ENCODE data around the gene TMEM120B.
"Not testable (repeated sequence)": the region's sequence is repeated elsewhere in the genome, so short reads cannot be mapped to it uniquely, and the experiment has no call there.

TMEM120B gene

GRCh38 chr12:121749267-121749666 lies 36.7 kb downstream of the TMEM120B start:
- Histone ChIP-seq H3K4me1 (ENCODE audit: insufficient read depth, low read length) (peaks cover 4% of the 10 kb centered on the region; the same call in 1 of the 2 replicates), H3K36me3 (ENCODE audit: insufficient read depth, low read depth, low read length) (peaks cover 30% of the 10 kb centered on the region), H3K4me3 (ENCODE audit: low read length) (no peak overlapping the region), H3K9me3 (ENCODE audit: insufficient read depth, low read depth, low read length) (no peaks in the 10 kb centered on the region), H3K9ac (ENCODE audit: low read depth, low read length) (no peak overlapping the region), H3K27ac (ENCODE audit: low read length) (no peak overlapping the region), H3K27me3 (ENCODE audit: insufficient read depth, low read length) (no peaks in the 10 kb centered on the region)

DNA sequence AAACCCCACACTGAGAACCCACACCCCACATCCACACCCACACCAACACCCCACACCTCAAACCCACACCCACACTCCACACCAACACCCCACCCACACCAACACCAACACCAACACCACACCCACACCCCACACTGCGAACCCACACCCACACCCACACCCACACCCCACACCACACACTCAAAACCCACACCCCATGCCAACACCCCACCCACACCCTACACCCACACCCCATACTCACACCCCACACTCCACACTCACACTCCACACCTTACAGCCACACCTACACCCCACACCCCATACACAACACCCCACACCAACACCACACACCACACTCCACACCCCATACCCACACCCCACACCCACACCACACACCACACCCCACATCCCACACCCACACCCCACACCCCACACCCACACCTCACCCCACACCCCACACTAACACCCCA lies 38.0 kb downstream of the TMEM120B start:
- Histone ChIP-seq H3K9ac (ENCODE audit: low read depth, low read length) (no peak overlapping the region), H3K27me3 (ENCODE audit: insufficient read depth, low read length) (no peaks in the 10 kb centered on the region), H3K4me3 (ENCODE audit: low read length) (no peak overlapping the region), H3K9me3 (ENCODE audit: insufficient read depth, low read depth, low read length) (no peaks in the 10 kb centered on the region), H3K4me1 (ENCODE audit: insufficient read depth, low read length) (peaks cover 4% of the 10 kb centered on the region; the same call in 1 of the 2 replicates), H3K27ac (ENCODE audit: low read length) (no peak overlapping the region), H3K36me3 (ENCODE audit: insufficient read depth, low read depth, low read length) (peaks cover 33% of the 10 kb centered on the region)

- Histone ChIP-seq H3K4me3 (ENCODE audit: low read length) (no peak overlapping the region), H3K27me3 (ENCODE audit: insufficient read depth, low read length) (no peaks in the 10 kb centered on the region), H3K4me1 (ENCODE audit: insufficient read depth, low read length) (peaks cover 4% of the 10 kb centered on the region; the same call in 1 of the 2 replicates), H3K9ac (ENCODE audit: low read depth, low read length) (no peak overlapping the region), H3K36me3 (ENCODE audit: insufficient read depth, low read depth, low read length) (peaks cover 37% of the 10 kb centered on the region), H3K27ac (ENCODE audit: low read length) (no peak overlapping the region), H3K9me3 (ENCODE audit: insufficient read depth, low read depth, low read length) (no peaks in the 10 kb centered on the region)
Measured at GRCh38 chr12:121751034-121751433, 38.5 kb downstream of the TMEM120B start.

DNA sequence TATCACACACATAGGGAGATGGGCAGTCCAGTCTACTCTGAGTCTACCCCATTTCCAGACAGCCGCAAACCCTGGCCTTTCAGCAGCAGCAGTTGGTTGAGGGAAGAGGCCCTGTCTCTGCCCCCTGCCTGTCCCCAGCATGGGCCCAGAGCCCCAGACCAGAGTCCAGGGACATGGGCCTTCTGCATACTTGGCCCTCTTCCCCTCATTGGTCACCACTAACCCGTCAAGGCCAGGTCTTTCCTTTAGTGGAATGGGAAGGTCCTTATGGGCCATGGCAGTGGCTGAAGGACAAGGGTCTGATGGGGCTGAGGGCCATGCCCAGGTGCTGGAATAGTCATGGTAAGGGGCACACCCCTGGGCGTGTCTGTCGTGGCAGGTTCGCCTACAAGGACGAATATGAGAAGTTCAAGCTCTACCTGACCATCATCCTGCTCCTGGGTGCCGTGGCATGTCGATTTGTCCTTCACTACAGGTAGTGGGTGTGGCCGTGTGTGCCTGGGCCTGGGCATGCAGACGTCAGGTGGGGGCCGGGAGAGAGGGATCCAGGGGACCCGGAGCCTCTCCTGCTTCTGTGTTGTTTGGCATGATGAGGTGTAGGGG lies 39.3 kb downstream of the TMEM120B start:
- Histone ChIP-seq H3K36me3 (ENCODE audit: insufficient read depth, low read depth, low read length) (peaks cover 37% of the 10 kb centered on the region), H3K9ac (ENCODE audit: low read depth, low read length) (no peak overlapping the region)

GRCh38 chr12:121753844-121754264 lies 41.3 kb downstream of the TMEM120B start:
- Histone ChIP-seq H3K9ac (ENCODE audit: low read depth, low read length) (no peak overlapping the region), H3K27ac (ENCODE audit: low read length) (no peak overlapping the region), H3K9me3 (ENCODE audit: insufficient read depth, low read depth, low read length) (no peaks in the 10 kb centered on the region), H3K4me1 (ENCODE audit: insufficient read depth, low read length) (no peaks in the 10 kb centered on the region; the same call in 1 of the 2 replicates), H3K4me3 (ENCODE audit: low read length) (no peak overlapping the region), H3K27me3 (ENCODE audit: insufficient read depth, low read length) (no peaks in the 10 kb centered on the region), H3K36me3 (ENCODE audit: insufficient read depth, low read depth, low read length) (peaks cover 31% of the 10 kb centered on the region)

More for the DNA sequence above, 39.3 kb downstream of the TMEM120B start:
- Histone ChIP-seq H3K27ac (ENCODE audit: low read length) (no peak overlapping the region), H3K4me1 (ENCODE audit: insufficient read depth, low read length) (peaks cover 4% of the 10 kb centered on the region; the same call in 1 of the 2 replicates), H3K4me3 (ENCODE audit: low read length) (no peak overlapping the region), H3K9me3 (ENCODE audit: insufficient read depth, low read depth, low read length) (no peaks in the 10 kb centered on the region), H3K27me3 (ENCODE audit: insufficient read depth, low read length) (no peaks in the 10 kb centered on the region)

- H3K36me3 ChIP-seq (ENCODE audit: insufficient read depth, low read depth, low read length) = peaks cover 24% of the 10 kb centered on the region
- H3K27me3 ChIP-seq (ENCODE audit: insufficient read depth, low read length) = no peaks in the 10 kb centered on the region
- no peak overlapping the region for H3K9ac ChIP-seq (ENCODE audit: low read depth, low read length)
- H3K4me3 ChIP-seq (ENCODE audit: low read length) = no peak overlapping the region
- H3K9me3 ChIP-seq (ENCODE audit: insufficient read depth, low read depth, low read length) = no peaks in the 10 kb centered on the region
- H3K27ac ChIP-seq (ENCODE audit: low read length) = no peak overlapping the region
- no peaks in the 10 kb centered on the region for H3K4me1 ChIP-seq (ENCODE audit: insufficient read depth, low read length)
Measured at GRCh38 chr12:121754836-121755235, 42.3 kb downstream of the TMEM120B start.

DNA sequence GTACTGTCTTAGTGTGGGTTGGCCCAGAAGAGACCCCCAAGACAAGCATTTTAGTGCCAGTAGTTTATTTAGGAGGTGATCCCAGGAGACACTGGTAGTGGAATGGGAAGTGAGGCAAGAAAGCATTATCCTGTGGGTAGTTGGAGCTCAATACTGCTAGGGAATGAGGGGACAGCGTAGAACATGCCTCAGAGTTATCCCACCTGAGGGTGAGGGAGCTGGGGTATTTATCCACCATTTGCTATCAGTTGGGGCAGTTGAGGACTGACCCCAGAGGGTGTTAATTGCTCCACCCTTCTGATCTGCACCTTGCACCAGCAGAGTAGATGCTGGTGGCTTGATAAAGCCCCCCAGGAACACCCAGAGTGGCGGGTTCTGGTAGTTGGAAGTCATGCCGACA lies 43.0 kb downstream of the TMEM120B start:
- no peaks in the 10 kb centered on the region for H3K4me1 ChIP-seq (ENCODE audit: insufficient read depth, low read length)
- no peak overlapping the region for H3K27ac ChIP-seq (ENCODE audit: low read length)
- no peak overlapping the region for H3K9ac ChIP-seq (ENCODE audit: low read depth, low read length)
- H3K9me3 ChIP-seq (ENCODE audit: insufficient read depth, low read depth, low read length) = no peaks in the 10 kb centered on the region
- peaks cover 17% of the 10 kb centered on the region; the same call in 1 of the 2 replicates for H3K36me3 ChIP-seq (ENCODE audit: insufficient read depth, low read depth, low read length)
- no peak overlapping the region for H3K4me3 ChIP-seq (ENCODE audit: low read length)
- H3K27me3 ChIP-seq (ENCODE audit: insufficient read depth, low read length) = no peaks in the 10 kb centered on the region

- H3K4me3 ChIP-seq (ENCODE audit: low read length); H3K9ac ChIP-seq (ENCODE audit: low read depth, low read length); H3K36me3 ChIP-seq (ENCODE audit: insufficient read depth, low read depth, low read length); H3K4me1 ChIP-seq (ENCODE audit: insufficient read depth, low read length); H3K27ac ChIP-seq (ENCODE audit: low read length); H3K27me3 ChIP-seq (ENCODE audit: insufficient read depth, low read length); H3K9me3 ChIP-seq (ENCODE audit: insufficient read depth, low read depth, low read length): not testable (repeated sequence)
Measured at GRCh38 chr12:121758536-121758935, 46.0 kb downstream of the TMEM120B start.

DNA sequence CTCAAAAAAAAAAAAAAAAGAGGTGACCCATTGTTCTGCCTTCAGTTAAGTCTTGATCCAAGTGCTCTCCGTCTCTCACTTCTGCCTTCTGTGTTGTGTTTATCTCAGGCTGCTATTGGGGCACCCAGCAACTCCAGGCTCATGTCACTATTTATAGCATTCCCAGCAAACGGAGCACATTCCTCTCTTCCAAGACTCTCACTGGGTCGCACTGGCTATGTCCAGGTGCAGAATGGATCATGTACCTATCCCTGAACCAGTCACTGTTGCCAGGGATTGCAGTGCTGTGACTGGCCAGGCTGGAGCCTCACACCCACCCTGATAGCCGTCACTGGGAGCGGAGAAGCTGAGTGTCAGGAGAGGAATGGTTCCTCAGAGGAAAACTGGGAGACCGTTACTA lies 49.7 kb downstream of the TMEM120B start:
- Histone ChIP-seq H3K27ac (ENCODE audit: low read length) (no peak overlapping the region), H3K4me1 (ENCODE audit: insufficient read depth, low read length) (no peaks in the 10 kb centered on the region; the same call in 1 of the 2 replicates), H3K9ac (ENCODE audit: low read depth, low read length) (no peak overlapping the region), H3K9me3 (ENCODE audit: insufficient read depth, low read depth, low read length) (no peaks in the 10 kb centered on the region), H3K4me3 (ENCODE audit: low read length) (no peak overlapping the region), H3K27me3 (ENCODE audit: insufficient read depth, low read length) (no peaks in the 10 kb centered on the region), H3K36me3 (ENCODE audit: insufficient read depth, low read depth, low read length) (peaks cover 10% of the 10 kb centered on the region; the same call in 1 of the 2 replicates)

- Histone ChIP-seq H3K4me3 (ENCODE audit: low read length) (no peak overlapping the region), H3K9ac (ENCODE audit: low read depth, low read length) (no peak overlapping the region), H3K36me3 (ENCODE audit: insufficient read depth, low read depth, low read length) (peaks cover 10% of the 10 kb centered on the region; the same call in 1 of the 2 replicates), H3K4me1 (ENCODE audit: insufficient read depth, low read length) (no peaks in the 10 kb centered on the region; the same call in 1 of the 2 replicates), H3K27me3 (ENCODE audit: insufficient read depth, low read length) (no peaks in the 10 kb centered on the region), H3K9me3 (ENCODE audit: insufficient read depth, low read depth, low read length) (no peaks in the 10 kb centered on the region), H3K27ac (ENCODE audit: low read length) (no peak overlapping the region)
Measured at GRCh38 chr12:121764808-121765207, 52.3 kb downstream of the TMEM120B start.

DNA sequence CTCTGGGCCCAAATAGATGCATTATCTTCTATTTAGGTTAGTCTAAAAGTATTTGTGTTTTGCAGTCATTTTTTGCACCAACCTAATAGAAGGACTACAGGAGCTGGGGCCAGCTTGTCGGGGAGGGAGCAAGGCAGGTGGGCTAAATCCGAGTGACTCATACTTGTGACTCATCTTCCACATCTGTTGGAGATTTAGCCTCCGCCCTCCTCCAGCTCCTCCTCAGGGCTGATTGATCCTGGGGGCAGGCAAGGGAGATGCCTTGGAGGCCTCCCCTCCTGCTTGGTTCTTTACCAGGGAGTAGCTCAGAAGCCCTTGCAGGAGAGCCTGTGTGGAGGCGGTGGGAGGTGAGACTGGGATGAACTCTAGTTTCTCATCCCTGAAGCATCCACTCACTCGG lies 53.0 kb downstream of the TMEM120B start:
- H3K27me3 ChIP-seq (ENCODE audit: insufficient read depth, low read length) = no peaks in the 10 kb centered on the region
- no peak overlapping the region for H3K9ac ChIP-seq (ENCODE audit: low read depth, low read length)
- H3K4me1 ChIP-seq (ENCODE audit: insufficient read depth, low read length) = no peaks in the 10 kb centered on the region; the same call in 1 of the 2 replicates
- H3K36me3 ChIP-seq (ENCODE audit: insufficient read depth, low read depth, low read length) = peaks cover 10% of the 10 kb centered on the region; the same call in 1 of the 2 replicates
- H3K9me3 ChIP-seq (ENCODE audit: insufficient read depth, low read depth, low read length) = no peaks in the 10 kb centered on the region
- no peak overlapping the region for H3K4me3 ChIP-seq (ENCODE audit: low read length)
- H3K27ac ChIP-seq (ENCODE audit: low read length) = no peak overlapping the region

GRCh38 chr12:121766290-121767039 lies 53.9 kb downstream of the TMEM120B start:
- Histone ChIP-seq H3K4me3 (ENCODE audit: low read length) (no peak overlapping the region), H3K36me3 (ENCODE audit: insufficient read depth, low read depth, low read length) (peaks cover 10% of the 10 kb centered on the region; the same call in 1 of the 2 replicates), H3K27ac (ENCODE audit: low read length) (no peak overlapping the region), H3K4me1 (ENCODE audit: insufficient read depth, low read length) (no peaks in the 10 kb centered on the region; the same call in 1 of the 2 replicates), H3K9me3 (ENCODE audit: insufficient read depth, low read depth, low read length) (no peaks in the 10 kb centered on the region), H3K27me3 (ENCODE audit: insufficient read depth, low read length) (no peaks in the 10 kb centered on the region), H3K9ac (ENCODE audit: low read depth, low read length) (no peak overlapping the region)
